ENCODE results near the gene SLC13A1.

SLC13A1 gene

DNA sequence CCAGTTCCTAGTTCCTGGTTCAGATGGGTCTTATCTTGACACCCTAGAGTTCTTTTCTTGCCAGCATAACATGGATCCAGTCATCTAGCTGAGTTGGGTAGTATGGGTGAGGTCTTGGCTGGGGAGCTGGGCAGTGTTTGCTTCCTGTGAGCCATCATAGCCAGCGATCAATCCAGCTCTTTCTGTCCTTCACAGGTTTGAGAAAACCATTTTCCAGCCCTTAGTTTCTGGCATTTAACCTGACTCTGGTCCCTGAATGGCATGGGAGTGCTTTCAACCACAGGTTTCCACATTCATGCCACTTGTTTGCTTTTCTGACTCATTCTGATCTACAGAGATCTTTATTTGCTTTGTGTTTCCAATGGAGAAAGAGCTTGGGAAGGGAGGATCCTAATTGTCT lies 8.6 kb downstream of the SLC13A1 start:
- no peaks in the 10 kb centered on the region for H3K79me2 ChIP-seq (ENCODE audit: control insufficient read depth, low read length)
- H3K27me3 ChIP-seq (ENCODE audit: control insufficient read depth, low read length): no peaks in the 10 kb centered on the region
- no peak overlapping the region for H3K27ac ChIP-seq (ENCODE audit: low read depth, low read length)
- no peaks in the 10 kb centered on the region for H3K9me3 ChIP-seq (ENCODE audit: control insufficient read depth, insufficient read depth, low read length)
- no peaks in the 10 kb centered on the region for H3K4me1 ChIP-seq (ENCODE audit: control insufficient read depth, low read length)
- H3F3A ChIP-seq (ENCODE audit: control insufficient read depth, insufficient read depth): no peaks in the 10 kb centered on the region
- no peak overlapping the region for H3K4me2 ChIP-seq (ENCODE audit: low read length)
- no peaks in the 10 kb centered on the region for H4K20me1 ChIP-seq (ENCODE audit: control insufficient read depth, insufficient read depth, low read depth, low read length)
- TF ChIP-seq EZH2phosphoT487 (IDR thresholded peaks at IDR 0.05; ENCODE audit: borderline replicate concordance, low read length) (no peak), CTCF (IDR thresholded peaks at IDR 0.05; ENCODE audit: low read depth, low read length, poor library complexity, severe bottlenecking) (no peak)
- H3K36me3 ChIP-seq (ENCODE audit: control insufficient read depth, low read length): no peaks in the 10 kb centered on the region
- no peaks in the 10 kb centered on the region for H3K9me2 ChIP-seq (replicated peaks; ENCODE audit: control insufficient read depth, low read length)
- H3K4me3 ChIP-seq (ENCODE audit: low read length): no peak overlapping the region

- Histone ChIP-seq H3F3A (ENCODE audit: control insufficient read depth, insufficient read depth) (no peaks in the 10 kb centered on the region), H3K9me2 (replicated peaks; ENCODE audit: control insufficient read depth, low read length) (no peaks in the 10 kb centered on the region), H3K9me3 (ENCODE audit: control insufficient read depth, insufficient read depth, low read length) (no peaks in the 10 kb centered on the region), H3K4me3 (ENCODE audit: low read length) (no peak overlapping the region), H3K4me2 (ENCODE audit: low read length) (no peak overlapping the region), H3K36me3 (ENCODE audit: control insufficient read depth, low read length) (no peaks in the 10 kb centered on the region), H4K20me1 (ENCODE audit: control insufficient read depth, insufficient read depth, low read depth, low read length) (no peaks in the 10 kb centered on the region), H3K27me3 (ENCODE audit: control insufficient read depth, low read length) (no peaks in the 10 kb centered on the region), H3K4me1 (ENCODE audit: control insufficient read depth, low read length) (no peaks in the 10 kb centered on the region), H3K79me2 (ENCODE audit: control insufficient read depth, low read length) (no peaks in the 10 kb centered on the region), H3K27ac (ENCODE audit: low read depth, low read length) (no peak overlapping the region)
- no peak for TF ChIP-seq EZH2phosphoT487 (IDR thresholded peaks at IDR 0.05; ENCODE audit: borderline replicate concordance, low read length)
- no peak for TF ChIP-seq CTCF (IDR thresholded peaks at IDR 0.05; ENCODE audit: low read depth, low read length, poor library complexity, severe bottlenecking)
Observed at GRCh38 chr7:123190109-123190831, 9.5 kb downstream of the SLC13A1 start.

DNA sequence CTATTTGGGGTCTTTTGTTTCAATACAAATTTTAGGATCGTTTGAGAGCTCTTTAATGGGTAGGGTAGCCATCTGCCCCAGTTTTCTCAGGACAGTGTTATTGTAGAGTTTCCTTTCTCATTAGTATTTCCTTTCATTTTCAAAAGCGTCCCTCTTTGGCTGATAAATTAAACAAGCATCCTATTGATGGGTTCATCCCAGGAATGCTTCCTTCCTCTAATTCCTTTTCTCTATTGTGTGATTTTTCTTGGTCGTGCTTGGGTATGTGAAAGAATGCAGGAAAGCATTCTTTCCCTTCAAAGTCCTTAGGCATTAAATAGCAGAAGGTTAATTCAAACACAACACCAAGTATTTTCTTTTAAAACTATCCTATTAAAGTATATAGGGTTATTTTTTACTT lies 14.0 kb downstream of the SLC13A1 start:
- Histone ChIP-seq H3K36me3 (ENCODE audit: control insufficient read depth, low read length) (no peaks in the 10 kb centered on the region), H3K4me2 (ENCODE audit: low read length) (no peak overlapping the region), H3K4me1 (ENCODE audit: control insufficient read depth, low read length) (no peaks in the 10 kb centered on the region), H3K9me2 (replicated peaks; ENCODE audit: control insufficient read depth, low read length) (no peaks in the 10 kb centered on the region), H3K9me3 (ENCODE audit: control insufficient read depth, insufficient read depth, low read length) (no peaks in the 10 kb centered on the region), H4K20me1 (ENCODE audit: control insufficient read depth, insufficient read depth, low read depth, low read length) (no peaks in the 10 kb centered on the region), H3F3A (ENCODE audit: control insufficient read depth, insufficient read depth) (no peaks in the 10 kb centered on the region), H3K27ac (ENCODE audit: low read depth, low read length) (no peak overlapping the region), H3K27me3 (ENCODE audit: control insufficient read depth, low read length) (no peaks in the 10 kb centered on the region), H3K79me2 (ENCODE audit: control insufficient read depth, low read length) (no peaks in the 10 kb centered on the region), H3K4me3 (ENCODE audit: low read length) (no peak overlapping the region)
- no peak for TF ChIP-seq EZH2phosphoT487 (IDR thresholded peaks at IDR 0.05; ENCODE audit: borderline replicate concordance, low read length)
- TF ChIP-seq CTCF (IDR thresholded peaks at IDR 0.05; ENCODE audit: low read depth, low read length, poor library complexity, severe bottlenecking): no peak

Data from DOHH2 (cell line).